Measurements from ENCODE around the gene ANKIB1.
"Not testable (repeated sequence)": the region's sequence is repeated elsewhere in the genome, so short reads cannot be mapped to it uniquely, and the experiment has no call there.

Gene ANKIB1

DNA sequence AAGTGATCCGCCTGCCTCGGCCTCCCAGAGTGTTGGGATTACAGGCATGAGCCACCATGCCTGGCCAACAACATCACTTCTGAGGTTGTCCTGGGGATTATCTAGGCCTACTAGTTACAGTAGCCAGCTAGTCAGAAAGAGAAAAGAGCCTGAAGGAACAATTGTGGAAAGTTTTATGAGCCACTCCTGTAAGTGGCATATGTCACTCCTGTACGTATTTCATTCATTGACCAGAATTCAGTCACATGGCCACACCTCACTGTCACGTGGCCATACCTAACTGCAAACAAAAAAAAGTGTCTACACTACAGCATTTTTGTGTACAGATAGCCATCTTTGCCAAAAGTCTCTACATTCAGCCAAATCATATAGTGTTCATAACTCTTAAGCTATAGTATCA is 85.7 kb downstream of the ANKIB1 start:
- DNase-seq, result no peak

GRCh38 chr7:92332782-92333181 is 87.0 kb downstream of the ANKIB1 start:
- no peak for DNase-seq

- no peak for DNase-seq
These were observed 88.1 kb downstream of the ANKIB1 start for GRCh38 chr7:92333866-92334265.

DNA sequence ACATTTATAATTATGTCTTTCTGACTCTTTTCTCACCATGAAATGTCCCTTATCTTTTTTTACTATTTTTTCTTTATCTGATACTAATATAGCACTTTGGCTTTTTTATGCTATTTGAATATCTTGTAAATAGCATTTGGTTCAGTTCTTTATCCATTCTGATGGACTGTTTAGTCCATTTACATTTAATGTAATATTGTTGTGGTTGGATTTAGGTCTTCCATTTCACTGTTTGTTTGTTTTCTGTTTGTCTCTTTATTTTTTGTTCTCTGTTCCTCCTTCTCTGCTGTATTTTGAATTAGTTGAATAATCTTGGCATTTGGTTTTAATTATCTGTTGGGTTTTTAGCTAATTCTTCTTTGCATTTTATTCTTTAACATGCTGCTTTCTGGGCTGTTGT is 89.8 kb downstream of the ANKIB1 start:
- no peak for DNase-seq

DNA sequence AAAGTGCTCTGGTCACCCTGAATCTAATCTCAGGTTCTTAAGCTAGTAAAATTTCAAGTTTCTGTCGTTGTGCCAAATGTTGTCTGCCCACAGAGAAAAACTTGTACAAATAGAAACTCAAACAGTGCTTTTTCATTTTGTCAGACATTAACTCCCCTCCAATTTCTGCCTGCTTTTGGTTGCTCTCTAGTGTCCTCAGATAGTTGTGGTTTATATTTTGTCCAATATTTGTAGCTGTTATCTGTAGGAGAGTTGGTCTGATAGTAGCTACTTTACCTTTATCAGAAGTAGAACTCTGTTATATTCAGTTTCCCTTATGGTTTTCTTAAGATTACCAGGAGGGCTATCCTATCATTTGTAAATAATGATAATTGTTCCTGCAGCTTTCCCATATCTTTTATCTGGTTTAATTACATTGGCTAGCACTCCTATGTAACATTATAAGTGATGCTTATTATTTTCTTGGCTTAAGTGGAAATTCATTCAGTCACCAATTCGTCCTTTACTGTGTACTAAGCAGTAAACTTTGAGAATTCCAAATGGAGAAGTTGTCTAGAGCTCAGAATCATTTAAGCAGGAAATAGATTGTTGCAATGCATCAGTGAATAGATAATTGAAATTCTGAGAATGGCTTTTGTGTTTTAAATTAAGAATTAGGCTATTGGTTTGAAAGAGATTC is 91.0 kb downstream of the ANKIB1 start:
- no peak for DNase-seq

DNA sequence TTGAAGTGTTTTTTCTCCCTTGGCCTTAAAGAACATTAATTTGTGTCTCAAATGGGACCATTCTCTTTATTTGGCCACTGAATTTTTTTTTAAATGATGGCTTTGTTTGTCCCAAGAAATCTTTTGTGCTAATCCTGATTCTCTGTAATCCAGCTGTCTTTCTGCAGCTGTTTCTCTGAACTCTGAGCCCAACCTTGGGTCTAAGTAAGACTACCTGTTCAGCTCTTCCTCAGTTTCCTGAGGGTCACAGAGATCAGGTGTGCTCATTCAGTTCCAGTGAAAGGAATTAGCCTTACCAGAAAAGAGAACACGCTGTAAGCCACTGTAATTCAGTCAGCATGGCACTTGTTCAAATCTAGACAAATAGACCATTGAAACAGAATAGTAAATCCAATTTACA is 94.2 kb downstream of the ANKIB1 start:
- no peak for DNase-seq

- no peak for DNase-seq
These were observed 97.9 kb downstream of the ANKIB1 start for GRCh38 chr7:92343714-92344113.

DNA sequence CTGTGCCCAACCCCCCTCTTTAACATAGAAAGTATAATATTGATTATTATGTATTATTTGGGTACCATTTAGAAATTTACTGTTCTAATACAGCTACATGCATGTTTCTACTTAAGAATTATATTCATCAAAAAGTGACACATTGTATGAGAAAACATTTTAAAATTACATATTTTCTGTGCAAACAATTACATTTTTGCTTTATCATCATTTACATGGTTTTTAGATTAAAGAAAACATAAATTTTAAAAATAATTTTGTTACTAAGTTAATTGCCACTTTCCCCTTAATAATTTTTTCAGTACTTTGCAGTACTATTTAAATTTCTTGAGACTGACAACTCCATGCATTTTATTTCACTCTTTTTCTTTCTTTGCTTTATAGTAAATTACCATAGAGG is 106.2 kb downstream of the ANKIB1 start:
- DNase-seq, result no peak

GRCh38 chr7:92354214-92354613 is 108.4 kb downstream of the ANKIB1 start:
- DNase-seq, result no peak

- DNase-seq, result no peak
These were observed 110.6 kb downstream of the ANKIB1 start for GRCh38 chr7:92356406-92356805.

DNA sequence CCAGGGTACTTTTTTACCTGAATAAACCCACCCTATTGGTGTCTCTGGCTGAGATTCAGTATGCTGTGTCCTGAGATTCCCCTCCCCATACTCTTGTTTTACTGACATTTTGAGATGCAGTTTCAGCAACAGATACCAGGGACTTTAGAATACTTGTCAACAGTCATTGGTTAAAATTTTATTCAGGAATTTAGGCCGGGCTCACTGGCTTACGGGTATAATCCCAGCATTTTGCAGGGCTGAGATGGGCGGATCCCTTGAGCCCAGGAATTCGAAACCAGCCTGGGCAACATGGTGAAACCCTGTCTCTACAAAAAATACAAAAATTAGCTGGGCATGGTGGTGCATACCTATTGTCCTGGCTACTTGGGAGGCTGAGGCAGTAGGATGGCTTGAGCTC is 111.5 kb downstream of the ANKIB1 start:
- no peak for DNase-seq

- DNase-seq, result not testable (repeated sequence)
These were observed 113.4 kb downstream of the ANKIB1 start for GRCh38 chr7:92359179-92359578.

- DNase-seq, result no peak
These were observed 114.0 kb downstream of the ANKIB1 start for GRCh38 chr7:92359801-92360200.

- no peak for DNase-seq
These were observed 114.6 kb downstream of the ANKIB1 start for GRCh38 chr7:92360387-92360786.

DNA sequence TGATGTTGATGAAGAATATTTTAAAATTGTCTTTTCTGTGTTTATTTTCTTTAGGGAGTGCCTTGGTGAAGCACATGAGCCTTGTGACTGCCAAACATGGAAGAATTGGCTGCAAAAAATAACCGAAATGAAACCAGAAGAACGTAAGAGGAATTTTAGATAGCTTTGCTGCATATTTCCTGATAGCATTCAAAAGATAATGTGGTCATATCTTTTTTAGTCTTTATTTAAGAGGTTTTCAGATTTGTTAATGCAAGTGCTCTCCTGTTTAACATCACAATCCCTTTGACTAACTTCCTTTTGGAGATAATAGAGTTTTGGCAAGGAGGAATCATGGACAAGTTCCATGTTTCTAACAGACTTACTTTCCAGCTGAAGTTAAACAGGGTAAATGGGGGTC is 116.4 kb downstream of the ANKIB1 start:
- DNase-seq, result no peak

DNA sequence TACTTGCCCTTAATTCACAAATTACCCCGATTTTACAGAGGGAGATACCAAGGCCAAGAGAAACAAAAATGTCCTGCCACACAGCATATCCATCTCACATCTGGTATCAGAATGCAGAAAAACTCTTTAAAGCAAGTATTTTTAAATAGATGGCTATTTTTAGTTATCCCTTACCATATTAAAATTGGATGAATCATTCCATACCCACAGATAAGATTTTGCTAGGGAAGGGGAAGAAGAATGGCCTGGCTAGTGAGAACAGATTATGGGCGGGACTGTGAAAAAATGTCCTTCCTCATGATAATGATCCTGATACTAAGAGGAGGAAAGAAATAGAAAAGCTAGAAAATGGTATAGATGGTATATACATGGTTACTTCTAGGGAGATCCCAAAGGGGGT is 121.0 kb downstream of the ANKIB1 start:
- no peak for DNase-seq

DNA sequence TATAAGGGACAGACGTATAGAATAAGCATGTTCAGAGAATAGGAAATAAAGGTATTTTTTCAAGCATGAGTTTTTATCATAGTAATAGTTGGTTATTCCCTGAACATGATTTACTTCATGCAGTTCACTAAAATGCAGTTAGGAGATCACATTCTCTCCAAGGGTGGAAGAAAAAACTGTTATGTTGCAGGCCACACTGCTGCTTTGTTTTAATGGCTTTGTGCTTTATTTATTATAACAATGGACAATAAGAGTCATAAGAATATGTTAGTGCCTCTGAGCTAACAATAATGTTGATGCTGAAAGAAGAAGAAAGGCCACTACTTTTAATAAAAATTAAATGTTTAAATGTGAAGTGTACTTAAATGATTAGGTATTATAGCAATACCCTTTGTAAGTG is 123.0 kb downstream of the ANKIB1 start:
- no peak for DNase-seq

DNA sequence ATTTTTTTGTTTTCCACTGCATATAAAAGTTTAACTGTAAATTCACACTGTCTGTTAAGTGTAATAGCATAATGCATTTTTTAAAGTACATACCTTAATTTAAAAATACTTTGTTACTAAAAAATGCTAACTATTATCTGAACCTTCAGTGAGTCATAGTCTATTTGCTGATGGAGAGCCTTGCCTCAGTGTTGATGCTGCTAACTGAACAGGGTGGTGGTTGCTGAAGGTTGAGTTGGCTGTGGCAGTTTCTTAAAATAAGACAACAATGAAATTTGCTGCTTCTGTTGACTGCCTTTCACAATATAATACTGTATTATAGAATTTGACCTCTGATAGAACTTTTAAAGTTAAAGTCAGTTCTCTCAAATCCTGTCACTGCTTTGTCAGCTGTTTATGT is 129.2 kb downstream of the ANKIB1 start:
- DNase-seq, result no peak

DNA sequence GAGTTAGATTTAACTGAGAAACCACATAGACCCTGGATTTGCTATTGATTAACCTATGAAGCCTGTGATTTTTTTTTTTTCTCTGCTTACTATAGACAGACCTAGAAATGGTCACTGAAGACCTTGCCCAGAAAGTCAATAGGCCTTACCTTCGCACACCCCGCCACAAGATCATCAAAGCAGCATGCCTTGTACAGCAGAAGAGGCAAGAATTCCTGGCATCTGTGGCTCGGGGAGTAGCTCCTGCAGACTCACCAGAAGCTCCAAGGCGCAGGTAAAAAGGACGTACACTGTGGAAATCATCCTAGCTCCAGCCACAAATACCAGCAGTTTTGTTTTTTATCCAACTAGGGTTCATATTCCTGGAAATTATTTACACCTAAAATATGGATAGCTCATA is 145.3 kb downstream of the ANKIB1 start:
- DNase-seq, result peak; percentile 92

DNA sequence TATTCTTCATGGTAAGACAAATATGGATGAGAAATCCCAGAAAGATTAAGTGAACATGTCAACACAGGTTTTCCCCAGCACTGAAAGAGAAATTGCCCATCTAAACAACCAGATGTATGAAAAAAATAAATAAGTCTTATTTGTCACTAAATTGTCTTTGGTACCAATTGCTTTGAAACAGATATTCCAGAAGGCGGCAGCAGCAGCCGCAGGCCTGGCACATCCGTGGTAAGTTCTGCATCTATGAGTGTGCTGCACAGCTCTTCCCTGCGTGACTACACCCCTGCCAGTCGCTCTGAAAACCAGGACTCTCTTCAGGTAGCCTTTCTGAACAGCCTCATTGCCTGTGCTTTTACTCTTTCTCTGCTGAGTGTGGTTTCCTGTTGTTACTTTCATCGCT is 151.8 kb downstream of the ANKIB1 start:
- no peak for DNase-seq

GRCh38 chr7:92400013-92400412 is 154.2 kb downstream of the ANKIB1 start:
- DNase-seq, result no peak

DNA sequence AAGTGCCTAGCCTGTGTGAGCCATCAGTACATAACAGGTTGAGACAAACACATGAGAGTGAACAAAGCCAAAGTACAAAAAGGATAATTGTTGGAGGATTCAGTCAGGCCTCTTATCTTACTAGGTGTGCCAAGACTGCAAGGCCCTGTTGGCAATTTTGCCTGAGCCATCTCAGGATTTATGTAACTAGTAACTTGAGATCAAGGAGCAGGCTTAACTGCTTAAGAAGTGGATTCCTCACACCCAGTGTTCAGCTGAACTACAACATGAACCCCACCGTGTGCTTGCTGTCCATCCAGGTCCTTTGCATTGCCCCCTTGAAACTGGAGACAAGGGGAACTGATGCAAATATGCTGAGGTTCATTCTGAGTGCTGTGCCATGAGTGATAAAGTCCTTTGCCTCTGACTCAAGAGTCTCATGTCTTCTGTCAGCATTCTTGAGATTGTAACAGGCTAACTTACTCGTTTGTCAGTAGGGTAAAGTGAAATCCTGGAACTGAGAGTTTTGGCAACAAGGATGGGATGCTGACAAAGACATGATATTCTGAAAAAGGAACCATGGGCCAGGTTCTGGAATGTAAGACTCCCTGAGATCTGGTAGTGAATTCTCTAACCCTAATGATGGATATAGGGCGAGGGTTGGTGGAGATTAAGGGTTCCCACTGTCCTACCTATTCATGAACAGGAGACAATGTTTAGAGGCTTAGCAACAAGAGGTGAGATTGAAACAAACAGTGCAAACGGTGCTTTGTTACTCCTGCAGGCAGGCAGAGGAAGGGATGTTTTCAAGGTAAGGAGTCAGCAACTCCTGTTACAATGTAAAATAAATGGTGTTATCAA is 157.4 kb downstream of the ANKIB1 start:
- DNase-seq, result no peak

GRCh38 chr7:92403760-92404074 is 157.9 kb downstream of the ANKIB1 start:
- DNase-seq, result no peak

DNA sequence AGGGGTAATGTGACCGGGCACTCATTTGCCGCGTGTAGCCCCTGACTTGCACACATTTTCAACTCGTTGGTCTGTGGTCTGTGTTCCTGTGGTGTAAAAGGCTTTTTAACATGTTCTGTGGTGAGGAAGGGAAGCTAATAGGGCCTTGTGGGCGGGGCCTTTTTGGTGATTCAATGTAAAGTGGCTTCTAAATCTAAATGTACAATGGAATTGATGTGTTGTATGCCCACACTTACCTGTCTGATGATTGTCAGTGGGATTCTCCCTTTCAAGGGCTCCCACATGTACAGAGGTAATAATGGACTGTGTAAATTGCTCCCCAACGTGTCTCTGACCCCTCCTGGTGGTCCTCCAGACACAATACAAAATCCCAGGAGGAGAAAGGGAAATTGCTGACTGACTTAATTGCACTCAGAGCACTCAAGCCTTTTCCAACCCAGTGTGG is 158.4 kb downstream of the ANKIB1 start:
- no peak for DNase-seq

DNA sequence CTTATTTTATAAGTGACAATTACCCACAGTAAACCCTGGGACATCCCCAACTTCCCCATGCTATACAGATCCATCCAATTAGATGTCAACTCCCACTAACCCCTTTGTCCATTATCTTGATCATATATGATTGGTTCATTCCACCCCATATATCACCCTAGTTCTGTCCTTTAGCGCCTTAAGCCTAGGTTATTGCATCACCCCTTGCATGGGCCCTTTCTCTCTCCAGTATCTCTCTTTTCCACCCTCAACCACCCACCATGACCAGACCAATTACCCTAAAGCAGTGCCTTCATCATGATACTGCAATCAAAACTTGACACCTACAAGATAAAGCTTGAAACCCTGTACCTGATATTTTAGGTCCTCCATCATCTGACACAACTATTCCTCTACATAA is 163.6 kb downstream of the ANKIB1 start:
- DNase-seq, result no peak

All from islet precursor cell (in vitro differentiated cells).